Hepatocyte (in vitro differentiated cells): ENCODE results near the gene IL10RA.

Experiments
- EZH2 ChIP-seq: fragments of 200-600 bp; sonication (generic); IDR thresholded peaks from 2 replicates; pipeline ENCODE4 v1.6.1; 2016; ENCODE audit warnings: antibody characterized with exemption, mild to moderate bottlenecking, borderline replicate concordance
- TF ChIP-seq, protein P1 (sequence below): fragments of 200-600 bp; sonication (generic); IDR thresholded peaks from 2 replicates; pipeline ENCODE4 v1.5.1; 2016; ENCODE audit warnings: antibody characterized with exemption, mild to moderate bottlenecking; ENCODE audit not compliant: poor library complexity

DNA sequence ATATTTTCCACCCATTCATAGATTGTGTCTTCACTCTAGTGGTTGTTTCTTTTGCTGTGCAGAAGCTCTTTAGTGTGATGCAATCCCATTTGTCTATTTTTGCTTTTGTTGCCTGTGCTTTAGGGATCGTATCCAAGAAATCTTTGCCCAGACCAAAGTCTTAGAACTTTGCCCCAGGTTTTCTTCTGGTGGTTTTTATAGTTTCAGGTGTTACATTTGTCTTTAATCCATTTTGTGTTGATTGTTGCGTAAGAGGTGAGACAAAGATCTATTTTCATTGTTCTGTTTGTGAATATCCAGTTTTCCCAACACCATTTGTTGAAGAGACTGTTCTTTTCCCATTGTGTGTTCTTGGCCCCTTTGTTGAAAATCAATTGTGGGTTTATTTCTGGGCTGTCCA is 6.4 kb downstream of the IL10RA start:
- TF ChIP-seq, protein P1, sequence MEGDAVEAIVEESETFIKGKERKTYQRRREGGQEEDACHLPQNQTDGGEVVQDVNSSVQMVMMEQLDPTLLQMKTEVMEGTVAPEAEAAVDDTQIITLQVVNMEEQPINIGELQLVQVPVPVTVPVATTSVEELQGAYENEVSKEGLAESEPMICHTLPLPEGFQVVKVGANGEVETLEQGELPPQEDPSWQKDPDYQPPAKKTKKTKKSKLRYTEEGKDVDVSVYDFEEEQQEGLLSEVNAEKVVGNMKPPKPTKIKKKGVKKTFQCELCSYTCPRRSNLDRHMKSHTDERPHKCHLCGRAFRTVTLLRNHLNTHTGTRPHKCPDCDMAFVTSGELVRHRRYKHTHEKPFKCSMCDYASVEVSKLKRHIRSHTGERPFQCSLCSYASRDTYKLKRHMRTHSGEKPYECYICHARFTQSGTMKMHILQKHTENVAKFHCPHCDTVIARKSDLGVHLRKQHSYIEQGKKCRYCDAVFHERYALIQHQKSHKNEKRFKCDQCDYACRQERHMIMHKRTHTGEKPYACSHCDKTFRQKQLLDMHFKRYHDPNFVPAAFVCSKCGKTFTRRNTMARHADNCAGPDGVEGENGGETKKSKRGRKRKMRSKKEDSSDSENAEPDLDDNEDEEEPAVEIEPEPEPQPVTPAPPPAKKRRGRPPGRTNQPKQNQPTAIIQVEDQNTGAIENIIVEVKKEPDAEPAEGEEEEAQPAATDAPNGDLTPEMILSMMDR: no peak
- TF ChIP-seq EZH2: no peak
